Ureter (tissue), 1 donor: ENCODE data around the gene PAFAH2. TPM values are rescaled to one million over a fixed set of nuclear protein-coding genes. Genes with fewer than 3 reads are reported as not detected.

ENCODE experiments used
- total RNA-seq: library from RNA; stranded (reverse); gene quantifications from one replicate; pipeline ENCODE4 v1.2.4, GENCODE V29; 2023
- donor health status: DM: yes; HTN: yes; CAD: no.

Gene PAFAH2
- total RNA-seq, 1 donor from 2014 or later, result 12.3 TPM

Other genes with a start within 250 kb of the PAFAH2 start
- gene SELENON, start 197.9 kb downstream of the PAFAH2 start, total RNA-seq, result 85.2 TPM
- 66.9 TPM for gene MTFR1L, start 178.1 kb downstream of the PAFAH2 start, total RNA-seq
- 0.91 TPM for gene AUNIP, start 138.6 kb downstream of the PAFAH2 start, total RNA-seq
- gene PAQR7, start 122.4 kb downstream of the PAFAH2 start, total RNA-seq, result 60.8 TPM
- gene STMN1, start 91.6 kb downstream of the PAFAH2 start, total RNA-seq, result 31.2 TPM
- gene EXTL1, start 23.7 kb upstream of the PAFAH2 start, total RNA-seq, result 0.23 TPM
- 20.6 TPM for gene SLC30A2, start 48.1 kb upstream of the PAFAH2 start, total RNA-seq
- gene TRIM63, start 69.6 kb upstream of the PAFAH2 start, total RNA-seq, result 0.49 TPM
- gene PDIK1L, start 113.8 kb upstream of the PAFAH2 start, total RNA-seq, result 21.8 TPM
- 7.9 TPM for gene FAM110D, start 161.0 kb upstream of the PAFAH2 start, total RNA-seq
- gene C1orf232, start 170.9 kb upstream of the PAFAH2 start, total RNA-seq, result not detected
- 43.2 TPM for gene ZNF593, start 171.8 kb upstream of the PAFAH2 start, total RNA-seq
- gene ZNF593OS, start 173.8 kb upstream of the PAFAH2 start, total RNA-seq, result not detected
- 40.6 TPM for gene CNKSR1, start 179.4 kb upstream of the PAFAH2 start, total RNA-seq
- not detected for gene CATSPER4, start 192.5 kb upstream of the PAFAH2 start, total RNA-seq
- 13.1 TPM for gene CEP85, start 236.1 kb upstream of the PAFAH2 start, total RNA-seq